Measurements from ENCODE around the gene PACSIN2.
"Not testable (repeated sequence)": the region's sequence is repeated elsewhere in the genome, so short reads cannot be mapped to it uniquely, and the experiment has no call there.

Gene PACSIN2

DNA sequence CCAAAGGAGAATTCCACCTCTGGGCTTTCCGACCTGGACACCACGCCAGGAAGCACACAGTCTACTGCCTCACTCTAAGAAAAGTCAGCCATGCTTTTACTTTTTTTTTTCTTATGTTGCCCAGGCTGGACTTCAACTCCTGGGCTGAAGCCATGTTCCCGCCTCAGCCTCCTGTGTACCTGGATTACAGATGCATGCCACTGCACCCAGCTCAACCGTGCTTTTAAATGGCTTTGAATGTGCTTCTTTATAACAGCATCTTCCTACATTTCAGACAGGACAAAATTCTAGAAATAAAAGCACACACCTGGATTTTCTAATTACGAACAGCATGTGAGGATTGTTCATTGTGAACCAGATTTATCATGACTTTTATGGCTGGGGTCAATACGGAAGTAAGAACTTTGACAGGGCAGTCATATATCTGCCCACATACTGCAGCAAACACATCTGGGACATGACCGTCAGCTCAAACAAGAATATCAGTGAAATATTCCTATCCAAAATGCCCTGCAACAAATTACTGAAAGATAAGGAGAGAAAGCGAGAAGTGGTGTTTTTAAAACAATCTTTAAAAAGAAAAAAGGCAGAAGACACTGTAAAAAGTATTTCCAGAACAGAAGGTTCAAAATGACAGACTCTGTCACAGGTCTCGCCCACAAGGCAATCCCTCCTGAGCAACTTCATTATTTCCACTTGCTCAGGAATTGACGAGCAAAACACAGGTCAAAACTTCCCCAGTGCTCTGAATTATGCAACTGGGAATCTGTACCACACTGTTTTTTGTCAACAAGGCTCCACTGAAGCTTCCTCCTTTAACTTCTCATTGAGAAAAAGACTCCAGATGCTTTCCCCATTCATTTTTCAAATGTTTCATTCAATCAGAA, 42.1 kb downstream of the PACSIN2 start:
- in situ Hi-C loops (cut with MboI; ENCODE audit: low pct_unique_long_range_greater_than_20kb, low sequenced_read_pairs), result no loop called here

DNA sequence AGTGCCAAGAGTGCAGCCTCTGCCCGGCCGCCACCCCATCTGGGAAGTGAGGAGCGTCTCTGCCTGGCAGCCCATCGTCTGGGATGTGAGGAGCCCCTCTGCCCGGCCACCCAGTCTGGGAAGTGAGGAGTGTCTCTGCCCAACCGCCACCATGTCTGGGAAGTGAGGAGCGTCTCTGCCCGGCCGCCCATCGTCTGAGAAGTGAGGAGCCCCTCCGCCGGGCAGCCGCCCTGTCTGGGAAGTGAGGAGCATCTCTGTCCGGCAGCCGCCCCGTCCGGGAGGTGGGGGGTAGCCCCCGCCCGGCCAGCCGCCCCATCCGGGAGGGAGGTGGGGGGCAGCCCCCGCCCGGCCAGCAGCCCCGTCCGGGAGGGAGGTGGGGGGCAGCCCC, 43.5 kb downstream of the PACSIN2 start:
- in situ Hi-C loops (cut with MboI; ENCODE audit: low pct_unique_long_range_greater_than_20kb, low sequenced_read_pairs); DNase-seq: not testable (repeated sequence)

More for the DNA sequence above, 42.1 kb downstream of the PACSIN2 start:
- DNase-seq, result peak; percentile 39

DNA sequence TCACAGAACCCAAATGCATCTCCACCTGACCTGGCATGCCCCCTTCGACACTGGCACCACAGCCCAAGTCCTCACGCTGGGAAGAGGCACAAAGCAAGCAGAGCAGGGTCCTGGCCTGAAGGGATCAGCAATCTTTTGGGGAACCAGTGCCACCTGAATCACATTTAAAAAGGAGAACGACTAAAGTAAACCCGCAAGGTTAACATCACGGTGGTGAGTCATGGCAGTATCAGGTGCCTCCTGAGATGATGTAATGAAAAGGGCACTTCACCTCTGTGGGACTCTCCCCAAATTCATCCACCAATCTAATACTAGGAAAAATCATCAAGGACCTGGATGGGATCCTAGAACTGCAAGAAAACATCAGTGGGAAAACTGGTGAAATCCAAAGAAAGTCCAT, 44.9 kb downstream of the PACSIN2 start:
- DNase-seq, result no peak
- in situ Hi-C loops (cut with MboI; ENCODE audit: low pct_unique_long_range_greater_than_20kb, low sequenced_read_pairs), result no loop called here

DNA sequence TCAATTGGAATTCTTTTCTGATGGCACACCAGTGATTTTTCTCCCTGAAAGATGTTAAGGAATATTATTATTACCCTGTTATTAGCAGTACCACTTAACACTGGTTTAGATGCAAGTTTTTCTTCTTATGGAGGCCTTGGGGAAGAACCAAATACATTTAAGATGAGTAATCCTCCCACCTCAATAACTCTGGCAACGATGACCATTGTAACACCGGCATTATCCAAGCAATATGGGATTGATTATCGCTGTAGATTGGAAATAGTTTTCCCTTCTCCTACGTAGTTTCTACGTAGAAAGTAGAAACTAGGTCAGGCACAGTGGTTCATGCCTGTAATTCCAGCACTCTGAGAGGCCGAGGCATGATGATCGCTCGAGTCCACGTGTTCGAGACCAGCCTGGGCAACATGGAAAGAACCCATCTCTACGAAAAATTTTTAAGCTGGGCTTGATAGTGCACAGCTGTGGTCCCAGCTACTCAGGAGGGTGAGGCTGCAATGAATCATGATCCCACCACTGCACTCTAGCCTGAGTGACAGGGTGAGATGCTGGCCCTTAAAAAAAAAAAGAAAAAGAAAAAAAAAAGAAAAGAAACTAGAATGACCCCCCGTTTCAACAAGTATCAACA, 45.5 kb downstream of the PACSIN2 start:
- in situ Hi-C loops (cut with MboI; ENCODE audit: low pct_unique_long_range_greater_than_20kb, low sequenced_read_pairs), result no loop called here
- DNase-seq, result no peak

DNA sequence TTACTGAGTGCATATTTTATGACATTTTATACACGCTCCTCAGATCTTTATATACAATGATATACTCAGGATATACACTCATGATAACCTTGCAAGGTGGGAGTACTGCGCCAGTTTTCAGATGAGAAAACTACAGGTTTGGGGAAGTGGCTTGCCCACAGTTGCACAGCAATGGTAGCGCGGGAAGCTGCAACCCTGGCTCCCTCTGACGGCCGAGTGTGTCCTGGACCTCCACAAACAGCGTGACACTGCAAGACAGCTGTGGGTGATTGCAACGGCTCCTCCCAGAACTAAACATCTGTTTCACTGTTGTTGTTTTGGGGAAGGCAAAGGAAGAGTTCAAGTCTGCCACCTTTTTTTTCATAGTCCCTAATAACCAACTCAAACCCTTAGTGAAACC, 47.0 kb downstream of the PACSIN2 start:
- peak; percentile 78 for DNase-seq
- in situ Hi-C loops (cut with MboI; ENCODE audit: low pct_unique_long_range_greater_than_20kb, low sequenced_read_pairs), result no loop called here

DNA sequence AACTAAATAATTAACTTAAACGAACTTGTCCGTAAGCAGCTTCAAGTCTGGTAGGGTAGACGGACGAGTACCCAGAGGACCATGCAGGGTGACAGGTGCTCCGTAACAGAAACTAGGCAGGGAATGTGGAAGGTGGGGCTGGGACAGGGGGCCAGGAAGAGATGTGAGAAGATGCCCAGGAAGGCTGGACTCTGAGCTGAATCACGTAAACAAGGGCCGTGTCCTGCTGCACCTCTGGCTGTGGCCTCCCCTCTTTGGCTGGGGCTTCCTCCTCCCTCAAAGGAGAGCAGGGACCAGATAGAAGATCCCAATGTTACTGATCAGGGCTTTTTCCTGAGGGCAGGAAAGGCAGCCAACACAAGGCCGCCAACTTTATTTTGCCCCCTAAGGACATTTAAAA, 47.9 kb downstream of the PACSIN2 start:
- in situ Hi-C loops (cut with MboI; ENCODE audit: low pct_unique_long_range_greater_than_20kb, low sequenced_read_pairs), result no loop called here
- no peak for DNase-seq

GRCh38 chr22:42966497-42966896, 48.5 kb downstream of the PACSIN2 start:
- in situ Hi-C loops (cut with MboI; ENCODE audit: low pct_unique_long_range_greater_than_20kb, low sequenced_read_pairs), result no loop called here

DNA sequence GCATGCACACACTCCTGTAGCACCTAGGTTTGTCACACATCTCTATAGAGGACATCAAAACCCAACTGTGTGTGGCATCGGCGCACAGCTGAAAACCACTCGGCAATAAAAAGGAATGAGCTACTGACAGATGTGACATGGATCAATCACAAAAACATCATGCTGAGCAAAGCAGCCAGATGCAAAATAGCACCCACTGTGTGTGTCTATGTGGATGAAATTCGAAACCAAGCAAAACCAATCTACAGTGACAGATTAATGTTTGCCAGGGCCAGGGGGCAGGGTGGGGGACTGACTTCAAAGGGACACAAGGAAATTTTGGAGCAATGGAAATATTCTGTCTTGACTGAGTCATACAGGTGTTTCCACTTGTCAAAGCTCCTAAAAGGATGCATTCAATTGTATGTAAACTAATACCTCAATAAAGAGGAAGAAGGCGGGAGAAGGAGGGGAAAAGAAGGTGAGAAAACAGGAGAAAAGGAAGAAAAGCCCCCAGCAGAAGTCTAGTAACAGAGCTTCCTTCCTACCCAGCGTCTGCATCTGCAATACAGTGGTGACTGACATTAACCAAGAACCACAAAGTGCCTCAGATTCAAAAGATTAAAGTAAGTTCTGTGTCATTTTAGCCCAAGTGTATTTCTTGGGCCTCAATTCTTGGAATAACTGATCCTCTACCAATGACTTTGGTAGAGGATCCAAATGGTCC, 49.8 kb downstream of the PACSIN2 start:
- DNase-seq, result peak; percentile 49
- in situ Hi-C loops (cut with MboI; ENCODE audit: low pct_unique_long_range_greater_than_20kb, low sequenced_read_pairs), result no loop called here

More at GRCh38 chr22:42966497-42966896, 48.5 kb downstream of the PACSIN2 start:
- no peak for DNase-seq

GRCh38 chr22:42963231-42963595, 51.7 kb downstream of the PACSIN2 start:
- in situ Hi-C loops (cut with MboI; ENCODE audit: low pct_unique_long_range_greater_than_20kb, low sequenced_read_pairs), result no loop called here
- no peak for DNase-seq

- in situ Hi-C loops (cut with MboI; ENCODE audit: low pct_unique_long_range_greater_than_20kb, low sequenced_read_pairs), result no loop called here
- DNase-seq, result peak; percentile 71
These were observed 52.4 kb downstream of the PACSIN2 start for GRCh38 chr22:42962295-42963230.

GRCh38 chr22:42961810-42962209, 53.1 kb downstream of the PACSIN2 start:
- DNase-seq, result no peak
- in situ Hi-C loops (cut with MboI; ENCODE audit: low pct_unique_long_range_greater_than_20kb, low sequenced_read_pairs), result no loop called here

DNA sequence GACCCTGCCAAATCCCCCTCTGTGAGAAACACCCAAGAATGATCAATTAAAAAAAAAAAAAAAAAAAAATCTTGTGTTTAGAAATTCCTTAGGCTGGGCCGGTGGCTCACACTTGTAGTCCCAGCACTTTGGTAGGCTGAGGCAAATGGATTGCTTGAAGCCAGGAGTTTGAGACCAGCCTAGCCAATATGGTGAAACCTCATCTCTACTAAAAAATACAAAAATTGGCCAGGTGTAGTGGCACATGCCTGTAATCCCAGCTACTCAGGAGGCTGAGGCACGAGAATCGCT, 53.6 kb downstream of the PACSIN2 start:
- in situ Hi-C loops (cut with MboI; ENCODE audit: low pct_unique_long_range_greater_than_20kb, low sequenced_read_pairs); DNase-seq: not testable (repeated sequence)

DNA sequence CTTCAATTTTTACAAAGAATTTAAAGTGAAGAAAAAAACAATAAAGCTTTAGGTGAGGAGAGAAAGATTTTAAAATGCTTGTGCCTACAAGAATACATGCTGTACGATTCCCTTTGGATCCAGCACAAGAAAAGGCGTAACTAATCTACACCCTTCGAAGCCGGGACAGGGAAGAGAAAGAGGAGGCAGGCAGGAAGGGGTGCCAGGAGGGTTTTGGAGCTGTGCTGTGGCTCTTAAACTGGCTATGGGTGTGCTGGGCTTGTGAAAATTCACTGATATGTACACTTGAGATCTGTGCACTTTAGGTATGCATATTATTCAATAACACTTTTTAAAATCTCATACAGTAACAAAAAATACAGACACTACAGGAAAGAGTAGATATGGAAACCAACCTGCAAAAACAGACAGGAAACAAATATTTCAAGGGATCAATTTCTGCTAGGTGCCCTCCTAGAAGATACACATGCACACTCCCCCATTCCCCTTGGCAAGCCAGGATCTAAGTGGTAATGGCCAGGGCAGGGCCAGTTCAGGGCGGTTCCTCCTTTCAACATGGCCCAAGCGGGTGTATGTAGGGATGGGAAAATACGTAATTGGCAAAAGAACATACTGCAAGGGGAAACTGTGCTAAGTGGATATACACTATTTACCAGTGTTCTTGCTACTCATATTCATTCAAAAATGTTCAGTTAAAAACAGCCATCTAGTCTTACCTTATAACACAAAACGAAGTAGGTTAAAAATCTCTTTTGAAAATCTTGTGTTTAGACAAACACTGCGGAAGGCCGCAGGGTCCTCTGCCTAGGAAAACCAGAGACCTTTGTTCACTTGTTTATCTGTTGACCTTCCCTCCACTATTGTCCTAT, 54.2 kb downstream of the PACSIN2 start:
- DNase-seq, result no peak
- in situ Hi-C loops (cut with MboI; ENCODE audit: low pct_unique_long_range_greater_than_20kb, low sequenced_read_pairs), result no loop called here

- in situ Hi-C loops (cut with MboI; ENCODE audit: low pct_unique_long_range_greater_than_20kb, low sequenced_read_pairs), result no loop called here
- DNase-seq, result peak; percentile 86
These were observed 55.1 kb downstream of the PACSIN2 start for GRCh38 chr22:42959576-42960509.

- in situ Hi-C loops (cut with MboI; ENCODE audit: low pct_unique_long_range_greater_than_20kb, low sequenced_read_pairs), result no loop called here
- no peak for DNase-seq
These were observed 56.0 kb downstream of the PACSIN2 start for GRCh38 chr22:42958937-42959336.

- in situ Hi-C loops (cut with MboI; ENCODE audit: low pct_unique_long_range_greater_than_20kb, low sequenced_read_pairs), result no loop called here
- no peak for DNase-seq
These were observed 57.0 kb downstream of the PACSIN2 start for GRCh38 chr22:42957958-42958357.

DNA sequence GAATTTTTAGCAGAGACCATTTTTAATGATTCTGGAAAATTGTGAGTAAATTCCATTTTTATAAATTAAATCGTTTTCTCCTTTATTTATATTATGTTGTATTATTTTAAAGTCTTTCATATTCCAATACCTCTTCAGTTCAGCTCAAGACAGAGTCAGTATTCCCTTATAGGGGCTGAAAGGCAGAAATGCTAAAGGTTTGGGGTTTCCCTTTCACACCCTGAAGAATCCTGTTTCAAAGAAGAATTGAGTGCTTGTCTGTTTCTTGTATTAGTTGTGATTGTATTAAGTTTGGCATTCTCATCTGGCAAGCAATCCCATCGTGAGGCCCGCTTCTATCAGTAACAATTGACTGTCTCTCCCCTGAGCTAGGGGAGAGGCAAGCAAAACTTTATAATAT, 57.4 kb downstream of the PACSIN2 start:
- no peak for DNase-seq
- in situ Hi-C loops (cut with MboI; ENCODE audit: low pct_unique_long_range_greater_than_20kb, low sequenced_read_pairs), result no loop called here

Measured in KBM-7 (cell line).